Measurements from ENCODE around the gene KIR3DL2.
A peak's percentile ranks its signal among the peaks of the same experiment; 100 is the strongest.

The KIR3DL2 gene

DNA sequence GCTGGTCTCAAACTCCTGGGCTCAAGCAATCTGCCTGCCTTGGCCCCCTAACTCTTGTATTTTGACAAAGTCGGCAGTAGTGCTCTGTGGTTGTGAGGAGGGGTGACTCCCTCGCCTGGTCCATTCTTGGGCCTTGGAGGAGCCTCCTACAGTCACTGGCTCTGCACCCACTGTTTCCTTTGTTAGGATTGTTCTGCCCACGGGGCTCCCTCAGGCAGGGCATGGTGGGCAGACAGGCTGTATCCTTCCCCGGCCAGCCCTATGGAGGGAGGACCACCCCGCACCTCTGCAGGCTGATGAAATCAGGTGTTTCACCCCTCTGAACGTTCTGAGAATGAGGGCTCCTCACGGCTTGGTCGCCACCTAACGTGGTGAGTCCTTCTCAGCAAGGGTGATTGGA is 33.0 kb downstream of the KIR3DL2 start:
- H3K36me3 ChIP-seq (ENCODE audit: insufficient read depth, low read length) = no peaks in the 10 kb centered on the region
- no peak overlapping the region for H3K9ac ChIP-seq (ENCODE audit: low read length)
- H3K79me2 ChIP-seq (ENCODE audit: insufficient read depth, low read length) = no peaks in the 10 kb centered on the region
- H3F3A ChIP-seq (ENCODE audit: insufficient read depth, low read length) = no peaks in the 10 kb centered on the region
- no peaks in the 10 kb centered on the region for H3K27me3 ChIP-seq (ENCODE audit: insufficient read depth, low read length)
- no peak overlapping the region for H3K27ac ChIP-seq (ENCODE audit: low read depth, low read length, poor library complexity, severe bottlenecking)
- H4K20me1 ChIP-seq (ENCODE audit: insufficient read depth, low read length) = no peaks in the 10 kb centered on the region
- no peaks in the 10 kb centered on the region for H3K9me2 ChIP-seq (ENCODE audit: low read depth, low read length)
- peak overlapping the region; percentile 17; the same call in 1 of the 2 replicates for H3K4me2 ChIP-seq (ENCODE audit: low read length)
- no peaks in the 10 kb centered on the region for H3K9me3 ChIP-seq (ENCODE audit: low read length)
- TF ChIP-seq CTCF (IDR thresholded peaks at IDR 0.05; ENCODE audit: low read length) (no peak), EZH2 (IDR thresholded peaks at IDR 0.05; ENCODE audit: borderline replicate concordance, low read length) (no peak)
- no peak overlapping the region for H3K4me3 ChIP-seq (ENCODE audit: low read depth, low read length, poor library complexity, severe bottlenecking)
- 0 out of 2 replicates have a peak overlapping the region, but pooled peaks have one; percentile 50 for H2AFZ ChIP-seq (ENCODE audit: low read length)
- H3K4me1 ChIP-seq (ENCODE audit: insufficient read depth, low read length, severe bottlenecking) = peaks cover 6% of the 10 kb centered on the region

DNA sequence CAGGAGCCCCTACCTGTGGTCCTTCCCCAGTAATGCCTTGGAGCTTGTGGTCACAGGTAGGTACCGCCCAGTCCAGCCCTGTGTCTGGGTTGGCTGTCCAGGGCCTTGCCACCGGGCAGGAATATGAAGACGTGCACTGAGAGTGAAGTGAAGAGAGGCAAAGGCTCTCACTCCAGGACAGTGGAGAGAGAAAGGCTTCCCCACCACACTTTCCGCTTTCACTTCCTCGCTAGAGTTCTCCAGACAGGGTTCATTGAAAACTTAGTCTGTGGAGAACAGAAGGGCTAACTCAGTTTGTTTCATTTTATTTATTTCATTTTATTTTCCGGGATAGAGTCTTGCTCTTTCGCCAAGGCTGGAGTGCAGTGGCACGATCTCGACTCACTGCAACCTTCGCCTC is 38.0 kb downstream of the KIR3DL2 start:
- Histone ChIP-seq H3F3A (ENCODE audit: insufficient read depth, low read length) (no peaks in the 10 kb centered on the region), H3K9me3 (ENCODE audit: low read length) (no peaks in the 10 kb centered on the region), H3K9me2 (ENCODE audit: low read depth, low read length) (no peaks in the 10 kb centered on the region), H2AFZ (ENCODE audit: low read length) (no peak overlapping the region), H4K20me1 (ENCODE audit: insufficient read depth, low read length) (no peaks in the 10 kb centered on the region), H3K27ac (ENCODE audit: low read depth, low read length, poor library complexity, severe bottlenecking) (no peak overlapping the region), H3K4me3 (ENCODE audit: low read depth, low read length, poor library complexity, severe bottlenecking) (no peak overlapping the region), H3K4me2 (ENCODE audit: low read length) (no peak overlapping the region), H3K36me3 (ENCODE audit: insufficient read depth, low read length) (no peaks in the 10 kb centered on the region), H3K27me3 (ENCODE audit: insufficient read depth, low read length) (no peaks in the 10 kb centered on the region), H3K79me2 (ENCODE audit: insufficient read depth, low read length) (no peaks in the 10 kb centered on the region), H3K4me1 (ENCODE audit: insufficient read depth, low read length, severe bottlenecking) (peaks cover 1% of the 10 kb centered on the region), H3K9ac (ENCODE audit: low read length) (no peak overlapping the region)
- TF ChIP-seq EZH2 (IDR thresholded peaks at IDR 0.05; ENCODE audit: borderline replicate concordance, low read length) (no peak), CTCF (IDR thresholded peaks at IDR 0.05; ENCODE audit: low read length) (no peak)

- Histone ChIP-seq H3K27ac (ENCODE audit: low read depth, low read length, poor library complexity, severe bottlenecking) (no peak overlapping the region), H3K9me3 (ENCODE audit: low read length) (no peaks in the 10 kb centered on the region), H3F3A (ENCODE audit: insufficient read depth, low read length) (no peaks in the 10 kb centered on the region), H3K4me2 (ENCODE audit: low read length) (no peak overlapping the region), H3K9me2 (ENCODE audit: low read depth, low read length) (no peaks in the 10 kb centered on the region), H3K79me2 (ENCODE audit: insufficient read depth, low read length) (no peaks in the 10 kb centered on the region), H3K27me3 (ENCODE audit: insufficient read depth, low read length) (no peaks in the 10 kb centered on the region), H3K4me1 (ENCODE audit: insufficient read depth, low read length, severe bottlenecking) (no peaks in the 10 kb centered on the region), H3K4me3 (ENCODE audit: low read depth, low read length, poor library complexity, severe bottlenecking) (no peak overlapping the region), H4K20me1 (ENCODE audit: insufficient read depth, low read length) (no peaks in the 10 kb centered on the region), H3K9ac (ENCODE audit: low read length) (no peak overlapping the region), H3K36me3 (ENCODE audit: insufficient read depth, low read length) (no peaks in the 10 kb centered on the region), H2AFZ (ENCODE audit: low read length) (no peak overlapping the region)
- TF ChIP-seq EZH2 (IDR thresholded peaks at IDR 0.05; ENCODE audit: borderline replicate concordance, low read length) (no peak), CTCF (IDR thresholded peaks at IDR 0.05; ENCODE audit: low read length) (no peak)
Observed at GRCh38 chr19:54889566-54889965, 39.3 kb downstream of the KIR3DL2 start.

Measured in OCI-LY1 (cell line).